SK-N-SH (cell line): ENCODE results near the gene PUS3. TPM values are rescaled to one million over a fixed set of nuclear protein-coding genes. Genes with fewer than 3 reads are reported as not detected.

ENCODE experiments used
- CTCF ChIA-PET: fragments of 300-600, 350-600 bp; formaldehyde crosslinking; extraction: SDS; loops from one replicate; lab custom pipeline; 2021; lab: Yijun Ruan, JAX
- POLR2A ChIA-PET: fragments of 350-600 bp; sonication (Branson Sonifier 250); formaldehyde crosslinking; extraction: SDS; loops from one replicate; lab custom pipeline; 2020; ENCODE audit warnings: antibody characterized with exemption, inconsistent platforms; lab: Yijun Ruan, JAX
- DNase-seq: peaks from one replicate; pipeline ENCODE4 v3.0.0; 2012
- H2AFZ ChIP-seq: fragments of 200-600 bp; sonication (generic); 2 replicates; pipeline ENCODE4 v1.8.1; 2016; ENCODE audit warnings: antibody characterized with exemption, mild to moderate bottlenecking, low read depth
- H3F3A ChIP-seq: fragments of 200-600 bp; sonication (generic); replicated peaks from 2 replicates; pipeline ENCODE3; 2016; ENCODE audit warnings: antibody characterized with exemption, mild to moderate bottlenecking; ENCODE audit not compliant: insufficient read depth
- H3K27ac ChIP-seq, 2 experiments: fragments of 200-500 bp in 1 of 2; fragments of 200-600 bp in 1 of 2; sonication (Bioruptor generic) in 1 of 2; sonication (generic), shearing (Covaris generic) in 1 of 2; 2 replicates each; pipeline versions ENCODE4 v1.5.1 to v1.6.1; 2014 to 2016; ENCODE audit warnings: low read depth in 2 of 2, inconsistent platforms in 1 of 2, low read length in 1 of 2, mild to moderate bottlenecking in 1 of 2, mixed read lengths in 1 of 2
- H3K27me3 ChIP-seq: fragments of 200-600 bp; sonication (generic), shearing (Covaris generic); 2 replicates; pipeline ENCODE4 v1.6.1; 2016; ENCODE audit warnings: mixed run types; ENCODE audit not compliant: insufficient read depth
- H3K36me3 ChIP-seq, 2 experiments: fragments of 200-500 bp in 1 of 2; fragments of 200-600 bp in 1 of 2; sonication (Bioruptor generic) in 1 of 2; sonication (generic) in 1 of 2; replicated peaks in 1 of 2; 2 replicates each; pipeline versions ENCODE3 to v1.5.1; 2014 to 2016; ENCODE audit warnings: low read length in 1 of 2, mild to moderate bottlenecking in 1 of 2; ENCODE audit not compliant: insufficient read depth in 2 of 2, control insufficient read depth in 1 of 2
- H3K4me1 ChIP-seq, 2 experiments: fragments of 200-500 bp in 1 of 2; fragments of 200-600 bp in 1 of 2; sonication (Bioruptor generic) in 1 of 2; sonication (generic), shearing (Covaris generic) in 1 of 2; 2 replicates each; pipeline versions ENCODE4 v1.5.1 to v1.6.1; 2014 to 2016; ENCODE audit warnings: low read depth in 1 of 2, low read length in 1 of 2, mixed run types in 1 of 2; ENCODE audit not compliant: insufficient read depth in 2 of 2, control insufficient read depth in 1 of 2
- H3K4me2 ChIP-seq: fragments of 200-600 bp; sonication (generic), shearing (Covaris generic); 2 replicates; pipeline ENCODE4 v1.6.1; 2017; ENCODE audit warnings: mixed run types
- H3K4me3 ChIP-seq, 2 experiments: fragments of 200-500 bp in 1 of 2; fragments of 200-600 bp in 1 of 2; sonication (Bioruptor generic) in 1 of 2; sonication (generic), shearing (Covaris generic) in 1 of 2; 2 replicates each; pipeline versions ENCODE4 v1.5.1 to v1.8.1; 2014 to 2016; ENCODE audit warnings: low read depth in 2 of 2, inconsistent platforms in 1 of 2, low read length in 1 of 2, mild to moderate bottlenecking in 1 of 2, mixed read lengths in 1 of 2, moderate library complexity in 1 of 2
- H3K79me2 ChIP-seq: fragments of 200-600 bp; sonication (generic); 2 replicates; pipeline ENCODE4 v1.8.1; 2017; ENCODE audit warnings: mild to moderate bottlenecking; ENCODE audit not compliant: insufficient read depth
- H3K9ac ChIP-seq: fragments of 200-600 bp; sonication (generic); 2 replicates; pipeline ENCODE4 v1.6.1; 2017; ENCODE audit warnings: mixed run types
- H3K9me2 ChIP-seq: fragments of 200-600 bp; sonication (generic); 2 replicates; pipeline ENCODE4 v1.6.1; 2017; ENCODE audit warnings: mixed run types
- H3K9me3 ChIP-seq: fragments of 200-600 bp; sonication (generic); 2 replicates; pipeline ENCODE4 v1.6.1; 2017; ENCODE audit warnings: mixed run types, mild to moderate bottlenecking, moderate library complexity
- H4K20me1 ChIP-seq: fragments of 200-600 bp; sonication (generic); 2 replicates; pipeline ENCODE4 v1.6.1; 2017; ENCODE audit warnings: mild to moderate bottlenecking, mixed run types; ENCODE audit not compliant: insufficient read depth
- CTCF ChIP-seq: fragments of 200-600 bp; sonication (generic); IDR thresholded peaks from 2 replicates; pipeline ENCODE4 v1.6.1; 2017; ENCODE audit warnings: antibody characterized with exemption, mild to moderate bottlenecking, moderate library complexity
- ELF1 ChIP-seq: IDR thresholded peaks from 2 replicates; pipeline ENCODE4 v1.4.0; 2012
- FOXJ3 ChIP-seq: sonication (generic); formaldehyde crosslinking; IDR thresholded peaks from 2 replicates; pipeline ENCODE4 v1.5.1; 2020; ENCODE audit warnings: mild to moderate bottlenecking, missing genetic modification reagents
- GABPA ChIP-seq: IDR thresholded peaks from 2 replicates; pipeline ENCODE4 v1.4.0; 2012; ENCODE audit warnings: low read depth, mild to moderate bottlenecking
- GATA2 ChIP-seq: sonication (generic); formaldehyde crosslinking; IDR thresholded peaks from 2 replicates; pipeline ENCODE4 v1.5.0; 2020; ENCODE audit warnings: mild to moderate bottlenecking, missing genetic modification reagents
- JUND ChIP-seq: IDR thresholded peaks from 2 replicates; pipeline ENCODE4 v1.4.0; 2012
- MAX ChIP-seq: IDR thresholded peaks from 2 replicates; pipeline ENCODE4 v1.4.0; 2012; ENCODE audit warnings: low read depth
- MXI1 ChIP-seq: IDR thresholded peaks from 2 replicates; pipeline ENCODE4 v1.6.1; 2012; ENCODE audit warnings: mild to moderate bottlenecking, low read depth, low read length, improper control_type of control experiment
- POLR2AphosphoS5 ChIP-seq: IDR thresholded peaks from 2 replicates; pipeline ENCODE4 v1.6.1; 2012; ENCODE audit warnings: low read depth, low read length
- RAD21 ChIP-seq: IDR thresholded peaks from 2 replicates; pipeline ENCODE4 v1.6.1; 2012; ENCODE audit warnings: mild to moderate bottlenecking, low read length
- RFX5 ChIP-seq: IDR thresholded peaks from 2 replicates; pipeline ENCODE4 v1.6.1; 2012; ENCODE audit warnings: mild to moderate bottlenecking, improper control_type of control experiment, low read length
- SMC3 ChIP-seq: IDR thresholded peaks from 2 replicates; pipeline ENCODE4 v1.6.1; 2012; ENCODE audit warnings: low read depth, low read length, improper control_type of control experiment
- USF2 ChIP-seq: fragments of 150-350 bp; IDR thresholded peaks from 2 replicates; pipeline ENCODE4 v1.6.1; 2017; ENCODE audit warnings: antibody characterized with exemption, low read length, low read depth, borderline replicate concordance
- WGBS: methylation state at CpG from one replicate; pipeline ENCODE4 v1.1.6; 2017; ENCODE audit warnings: low lambda C conversion rate; 5-methylcytosine and 5-hydroxymethylcytosine counted together
- polyA plus RNA-seq, 3 experiments: library from polyadenylated mRNA; depleted of rRNA; stranded (reverse); fragments of >200 nt; gene quantifications; 2 replicates each; pipeline ENCODE4 v1.2.3, GENCODE V29; 2012

The PUS3 gene
- polyA plus RNA-seq, 1 of the 3 experiments (the other 2 are of a cell fraction), result 7.0 TPM

GRCh38 chr11:125943661-125944349 lies 40.8 kb upstream of the PUS3 start:
- no peak for DNase-seq
- H3K9me3 ChIP-seq, result no peaks in the 10 kb centered on the region
- no peaks in the 10 kb centered on the region for H4K20me1 ChIP-seq
- H3K4me1 ChIP-seq, result peaks cover 0 to 14% of the 10 kb centered on the region in 2 experiments; a peak in 1 of 4 replicates
- no peaks in the 10 kb centered on the region for H3F3A ChIP-seq
- H3K36me3 ChIP-seq, result no peaks in the 10 kb centered on the region
- ChIA-PET POLR2A (no interaction called here), CTCF (interaction anchor here (0.8 to 6.0 kb wide), 10 partner anchors 8 to 255 kb away, joined by 3 to 55 read pairs (median 6); no protein-coding TSS in a partner anchor)
- no peak overlapping the region for H3K4me3 ChIP-seq
- H3K9ac ChIP-seq, result no peak overlapping the region
- no peaks in the 10 kb centered on the region for H3K27me3 ChIP-seq
- no peak overlapping the region for H3K27ac ChIP-seq
- no peaks in the 10 kb centered on the region for H3K9me2 ChIP-seq
- no peak overlapping the region for H3K4me2 ChIP-seq
- no peak overlapping the region for H2AFZ ChIP-seq
- TF ChIP-seq USF2 (no peak), FOXJ3 (CRISPR knock-in tag) (no peak), JUND (no peak), GATA2 (CRISPR knock-in tag) (no peak), RAD21 (no peak)
- TF ChIP-seq, all 33 proteins: peak for 0
- WGBS, result 79% methylated on average over 8 of the region's 9 CpGs
- no peaks in the 10 kb centered on the region for H3K79me2 ChIP-seq

GRCh38 chr11:125942771-125943428 lies 39.9 kb upstream of the PUS3 start:
- DNase-seq, result no peak
- Histone ChIP-seq H3K9me3 (no peaks in the 10 kb centered on the region), H3K36me3 (no peaks in the 10 kb centered on the region), H3K4me1 (peaks cover 0 to 13% of the 10 kb centered on the region in 2 experiments; a peak in 1 of 4 replicates), H2AFZ (no peak overlapping the region), H4K20me1 (no peaks in the 10 kb centered on the region), H3K27me3 (no peaks in the 10 kb centered on the region), H3F3A (no peaks in the 10 kb centered on the region), H3K4me2 (no peak overlapping the region), H3K4me3 (no peak overlapping the region), H3K9me2 (no peaks in the 10 kb centered on the region), H3K9ac (no peak overlapping the region), H3K79me2 (no peaks in the 10 kb centered on the region), H3K27ac (no peak overlapping the region)
- WGBS, result 89% methylated on average over 8 of the region's 12 CpGs
- POLR2A ChIA-PET, result no interaction called here
- no peak for TF ChIP-seq ELF1
- TF ChIP-seq JUND, result no peak
- TF ChIP-seq RFX5, result no peak
- TF ChIP-seq MAX, result no peak
- no peak for TF ChIP-seq CTCF
- no peak for TF ChIP-seq POLR2AphosphoS5
- TF ChIP-seq MXI1, result no peak
- no peak for TF ChIP-seq SMC3
- no peak for TF ChIP-seq GATA2 (CRISPR knock-in tag)
- TF ChIP-seq GABPA, result no peak
- CTCF ChIA-PET, result interaction anchor here (0.6 to 6.0 kb wide), 15 partner anchors 12 to 256 kb away, joined by 3 to 55 read pairs (median 6); no protein-coding TSS in a partner anchor
